HEK293 (cell line): ENCODE data around the gene TGM5.

Experiments
- CTCF ChIA-PET: fragments of 350-600 bp; formaldehyde crosslinking; extraction: SDS; loops from one replicate; lab custom pipeline; 2021; ENCODE audit warnings: antibody characterized with exemption; lab: Yijun Ruan, JAX
- POLR2A ChIA-PET: fragments of 300-600 bp; formaldehyde crosslinking; extraction: SDS; loops from one replicate; lab custom pipeline; 2020; ENCODE audit warnings: antibody characterized with exemption, inconsistent platforms; lab: Yijun Ruan, JAX
- H3K27ac ChIP-seq: fragments of 200-500 bp; sonication (Bioruptor generic); 2 replicates; pipeline ENCODE4 v1.5.1; 2014; ENCODE audit warnings: low read depth, low read length, control low read depth, inconsistent platforms; ENCODE audit errors: extremely low read depth
- H3K36me3 ChIP-seq, 2 experiments: fragments of 200-500 bp in 1 of 2; sonication (Bioruptor generic) in 1 of 2; 1 replicate in 1 of 2; 2 replicates in 1 of 2; pipeline ENCODE4 v1.5.1; 2014 to 2017; ENCODE audit warnings: inconsistent platforms in 2 of 2, low read length in 2 of 2; ENCODE audit not compliant: control insufficient read depth in 2 of 2, insufficient read depth in 1 of 2
- H3K4me1 ChIP-seq: fragments of 200-500 bp; sonication (Bioruptor generic); 2 replicates; pipeline ENCODE4 v1.5.1; 2014; ENCODE audit warnings: mild to moderate bottlenecking, low read length, inconsistent platforms; ENCODE audit not compliant: control insufficient read depth, insufficient read depth
- H3K4me3 ChIP-seq: 2 replicates; pipeline ENCODE4 v1.5.1; 2011; ENCODE audit warnings: low read depth, mild to moderate bottlenecking, control low read depth, low read length, moderate library complexity
- H3K9me3 ChIP-seq: fragments of 200-500 bp; sonication (Bioruptor generic); 2 replicates; pipeline ENCODE4 v1.5.1; 2014; ENCODE audit warnings: low read depth, low read length, inconsistent platforms; ENCODE audit not compliant: control insufficient read depth, insufficient read depth
- GFI1B ChIP-seq: fragments of 450-650 bp; formaldehyde crosslinking; IDR thresholded peaks from 2 replicates; pipeline ENCODE4 v1.5.1; 2016; ENCODE audit warnings: missing biosample characterization, missing genetic modification characterization
- SALL2 ChIP-seq: fragments of 450-650 bp; formaldehyde crosslinking; IDR thresholded peaks from 2 replicates; pipeline ENCODE4 v1.5.0; 2017; ENCODE audit warnings: missing biosample characterization, mild to moderate bottlenecking, missing genetic modification characterization, borderline replicate concordance
- SETDB1 ChIP-seq: IDR thresholded peaks from one replicate; pipeline ENCODE4 v1.6.1; 2017; ENCODE audit warnings: mild to moderate bottlenecking, low read length, moderate library complexity, mixed read lengths; ENCODE audit not compliant: insufficient read length
- ZBTB17 ChIP-seq: fragments of 450-650 bp; formaldehyde crosslinking; IDR thresholded peaks from 2 replicates; pipeline ENCODE4 v1.5.1; 2016; ENCODE audit warnings: missing biosample characterization, missing genetic modification characterization
- ZBTB21 ChIP-seq: fragments of 450-650 bp; formaldehyde crosslinking; IDR thresholded peaks from 2 replicates; pipeline ENCODE4 v1.5.1; 2017; ENCODE audit warnings: missing biosample characterization, missing genetic modification characterization
- ZIC2 ChIP-seq: fragments of 450-650 bp; formaldehyde crosslinking; IDR thresholded peaks from 2 replicates; pipeline ENCODE4 v1.5.1; 2016; ENCODE audit warnings: missing biosample characterization, missing genetic modification characterization
- ZNF140 ChIP-seq: fragments of 450-650 bp; formaldehyde crosslinking; IDR thresholded peaks from 2 replicates; pipeline ENCODE4 v1.5.1; 2016; ENCODE audit warnings: missing biosample characterization, missing genetic modification characterization
- ZNF223 ChIP-seq: fragments of 450-650 bp; formaldehyde crosslinking; IDR thresholded peaks from 2 replicates; pipeline ENCODE4 v1.5.1; 2016; ENCODE audit warnings: missing biosample characterization, missing genetic modification characterization
- ZNF274 ChIP-seq, 2 experiments: fragments of 200-500 bp in 1 of 2; fragments of 450-650 bp in 1 of 2; sonication (Bioruptor generic) in 1 of 2; formaldehyde crosslinking in 1 of 2; IDR thresholded peaks; 2 replicates each; pipeline versions ENCODE4 v1.5.1 to v1.6.1; 2014 to 2016; ENCODE audit warnings: borderline replicate concordance in 1 of 2, inconsistent platforms in 1 of 2, low read length in 1 of 2, missing biosample characterization in 1 of 2, missing genetic modification characterization in 1 of 2
- ZNF366 ChIP-seq: fragments of 450-650 bp; formaldehyde crosslinking; conservative IDR thresholded peaks from 2 replicates; pipeline ENCODE4 v1.5.1; 2016; ENCODE audit warnings: missing biosample characterization, missing genetic modification characterization
- ZNF510 ChIP-seq: fragments of 450-650 bp; formaldehyde crosslinking; IDR thresholded peaks from 2 replicates; pipeline ENCODE4 v1.5.1; 2018; ENCODE audit warnings: mild to moderate bottlenecking, missing genetic modification characterization, missing biosample characterization; ENCODE audit not compliant: insufficient replicate concordance
- ZNF529 ChIP-seq: fragments of 450-650 bp; formaldehyde crosslinking; IDR thresholded peaks from 2 replicates; pipeline ENCODE4 v1.5.1; 2017; ENCODE audit warnings: missing genetic modification characterization, missing biosample characterization; ENCODE audit not compliant: insufficient replicate concordance
- ZNF654 ChIP-seq: fragments of 450-650 bp; formaldehyde crosslinking; IDR thresholded peaks from 2 replicates; pipeline ENCODE4 v1.5.1; 2016; ENCODE audit warnings: low read depth, missing biosample characterization, missing genetic modification characterization
- ZNF677 ChIP-seq: fragments of 450-650 bp; IDR thresholded peaks from 2 replicates; pipeline ENCODE4 v1.5.0; 2018; ENCODE audit warnings: missing biosample characterization, mild to moderate bottlenecking, missing genetic modification characterization, moderate library complexity
- ZNF701 ChIP-seq: fragments of 450-650 bp; formaldehyde crosslinking; IDR thresholded peaks from 2 replicates; pipeline ENCODE4 v1.5.1; 2016; ENCODE audit warnings: missing biosample characterization, missing genetic modification characterization
- ZSCAN30 ChIP-seq: fragments of 450-650 bp; IDR thresholded peaks from 2 replicates; pipeline ENCODE4 v1.5.1; 2018; ENCODE audit warnings: missing biosample characterization, mild to moderate bottlenecking, missing genetic modification characterization, moderate library complexity
- TF ChIP-seq, protein P1 (sequence below): fragments of 450-650 bp; formaldehyde crosslinking; IDR thresholded peaks from 2 replicates; pipeline ENCODE4; 2016; ENCODE audit warnings: missing biosample characterization, missing genetic modification characterization
- TF ChIP-seq, protein P2 (sequence below): fragments of 450-650 bp; formaldehyde crosslinking; IDR thresholded peaks from 2 replicates; pipeline ENCODE4 v1.5.1; 2016; ENCODE audit warnings: missing biosample characterization, missing genetic modification characterization
- TF ChIP-seq, protein P3 (sequence below): fragments of 450-650 bp; formaldehyde crosslinking; IDR thresholded peaks from 2 replicates; pipeline ENCODE4 v1.5.1; 2017; ENCODE audit warnings: missing biosample characterization, missing genetic modification characterization
- TF ChIP-seq, protein P4 (sequence below): fragments of 450-650 bp; formaldehyde crosslinking; IDR thresholded peaks from 2 replicates; pipeline ENCODE4 v1.5.1; 2016; ENCODE audit warnings: missing biosample characterization, missing genetic modification characterization
- TF ChIP-seq, protein P5 (sequence below): fragments of 450-650 bp; formaldehyde crosslinking; IDR thresholded peaks from 2 replicates; pipeline ENCODE4 v1.5.1; 2016; ENCODE audit warnings: missing biosample characterization, missing genetic modification characterization, borderline replicate concordance

Gene TGM5

DNA sequence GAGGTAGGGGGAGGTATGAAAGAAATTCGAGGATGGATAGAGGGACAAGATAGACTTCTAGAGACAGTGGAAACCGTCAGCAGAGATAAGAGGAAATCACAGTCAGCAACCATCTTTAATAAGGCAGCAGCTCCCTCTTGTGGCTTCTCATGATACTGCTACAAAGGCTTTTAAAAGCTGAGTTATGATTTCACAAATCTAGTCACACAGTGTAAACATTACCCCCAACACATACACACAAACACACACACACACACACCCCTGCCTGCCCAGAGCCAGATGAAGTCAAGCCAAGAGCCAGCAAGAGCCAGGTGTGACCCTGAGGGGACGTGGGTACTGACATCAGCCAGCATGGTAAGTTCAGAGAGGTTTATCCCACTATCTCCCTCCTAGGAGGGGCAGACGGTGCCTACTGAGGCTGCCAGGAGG lies 18.9 kb upstream of the TGM5 start:
- ChIA-PET CTCF (interaction anchor here (0.6 to 5.3 kb wide), 35 partner anchors 9 to 1116 kb away, joined by 3 to 50 read pairs (median 3); partner anchors contain the start of genes CCNDBP1, TGM5 and TGM7), POLR2A (no interaction called here)
- H3K9me3 ChIP-seq: no peaks in the 10 kb centered on the region
- TF ChIP-seq ZSCAN30 (no peak), ZNF366 (tag by site-specific recombination) (peak; percentile 48; the same call in 1 of the 2 replicates), GFI1B (peak; percentile 91), ZNF654 (tag by site-specific recombination) (peak; percentile 97), ZNF223 (tag by site-specific recombination) (no peak), ZBTB17 (tag by site-specific recombination) (0 out of 2 replicates have a peak, but pooled peaks have one; percentile 12)
- TF ChIP-seq, protein P1, sequence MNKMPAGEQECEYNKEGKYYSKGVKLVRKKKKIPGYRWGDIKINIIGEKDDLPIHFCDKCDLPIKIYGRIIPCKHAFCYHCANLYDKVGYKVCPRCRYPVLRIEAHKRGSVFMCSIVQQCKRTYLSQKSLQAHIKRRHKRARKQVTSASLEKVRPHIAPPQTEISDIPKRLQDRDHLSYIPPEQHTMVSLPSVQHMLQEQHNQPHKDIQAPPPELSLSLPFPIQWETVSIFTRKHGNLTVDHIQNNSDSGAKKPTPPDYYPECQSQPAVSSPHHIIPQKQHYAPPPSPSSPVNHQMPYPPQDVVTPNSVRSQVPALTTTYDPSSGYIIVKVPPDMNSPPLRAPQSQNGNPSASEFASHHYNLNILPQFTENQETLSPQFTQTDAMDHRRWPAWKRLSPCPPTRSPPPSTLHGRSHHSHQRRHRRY (tag by site-specific recombination): no peak
- TF ChIP-seq, protein P2, sequence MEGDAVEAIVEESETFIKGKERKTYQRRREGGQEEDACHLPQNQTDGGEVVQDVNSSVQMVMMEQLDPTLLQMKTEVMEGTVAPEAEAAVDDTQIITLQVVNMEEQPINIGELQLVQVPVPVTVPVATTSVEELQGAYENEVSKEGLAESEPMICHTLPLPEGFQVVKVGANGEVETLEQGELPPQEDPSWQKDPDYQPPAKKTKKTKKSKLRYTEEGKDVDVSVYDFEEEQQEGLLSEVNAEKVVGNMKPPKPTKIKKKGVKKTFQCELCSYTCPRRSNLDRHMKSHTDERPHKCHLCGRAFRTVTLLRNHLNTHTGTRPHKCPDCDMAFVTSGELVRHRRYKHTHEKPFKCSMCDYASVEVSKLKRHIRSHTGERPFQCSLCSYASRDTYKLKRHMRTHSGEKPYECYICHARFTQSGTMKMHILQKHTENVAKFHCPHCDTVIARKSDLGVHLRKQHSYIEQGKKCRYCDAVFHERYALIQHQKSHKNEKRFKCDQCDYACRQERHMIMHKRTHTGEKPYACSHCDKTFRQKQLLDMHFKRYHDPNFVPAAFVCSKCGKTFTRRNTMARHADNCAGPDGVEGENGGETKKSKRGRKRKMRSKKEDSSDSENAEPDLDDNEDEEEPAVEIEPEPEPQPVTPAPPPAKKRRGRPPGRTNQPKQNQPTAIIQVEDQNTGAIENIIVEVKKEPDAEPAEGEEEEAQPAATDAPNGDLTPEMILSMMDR (tag by site-specific recombination): peak; percentile 67
- TF ChIP-seq, protein P3, sequence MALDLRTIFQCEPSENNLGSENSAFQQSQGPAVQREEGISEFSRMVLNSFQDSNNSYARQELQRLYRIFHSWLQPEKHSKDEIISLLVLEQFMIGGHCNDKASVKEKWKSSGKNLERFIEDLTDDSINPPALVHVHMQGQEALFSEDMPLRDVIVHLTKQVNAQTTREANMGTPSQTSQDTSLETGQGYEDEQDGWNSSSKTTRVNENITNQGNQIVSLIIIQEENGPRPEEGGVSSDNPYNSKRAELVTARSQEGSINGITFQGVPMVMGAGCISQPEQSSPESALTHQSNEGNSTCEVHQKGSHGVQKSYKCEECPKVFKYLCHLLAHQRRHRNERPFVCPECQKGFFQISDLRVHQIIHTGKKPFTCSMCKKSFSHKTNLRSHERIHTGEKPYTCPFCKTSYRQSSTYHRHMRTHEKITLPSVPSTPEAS (tag by site-specific recombination): peak; percentile 53; the same call in 1 of the 2 replicates
- TF ChIP-seq, protein P4, sequence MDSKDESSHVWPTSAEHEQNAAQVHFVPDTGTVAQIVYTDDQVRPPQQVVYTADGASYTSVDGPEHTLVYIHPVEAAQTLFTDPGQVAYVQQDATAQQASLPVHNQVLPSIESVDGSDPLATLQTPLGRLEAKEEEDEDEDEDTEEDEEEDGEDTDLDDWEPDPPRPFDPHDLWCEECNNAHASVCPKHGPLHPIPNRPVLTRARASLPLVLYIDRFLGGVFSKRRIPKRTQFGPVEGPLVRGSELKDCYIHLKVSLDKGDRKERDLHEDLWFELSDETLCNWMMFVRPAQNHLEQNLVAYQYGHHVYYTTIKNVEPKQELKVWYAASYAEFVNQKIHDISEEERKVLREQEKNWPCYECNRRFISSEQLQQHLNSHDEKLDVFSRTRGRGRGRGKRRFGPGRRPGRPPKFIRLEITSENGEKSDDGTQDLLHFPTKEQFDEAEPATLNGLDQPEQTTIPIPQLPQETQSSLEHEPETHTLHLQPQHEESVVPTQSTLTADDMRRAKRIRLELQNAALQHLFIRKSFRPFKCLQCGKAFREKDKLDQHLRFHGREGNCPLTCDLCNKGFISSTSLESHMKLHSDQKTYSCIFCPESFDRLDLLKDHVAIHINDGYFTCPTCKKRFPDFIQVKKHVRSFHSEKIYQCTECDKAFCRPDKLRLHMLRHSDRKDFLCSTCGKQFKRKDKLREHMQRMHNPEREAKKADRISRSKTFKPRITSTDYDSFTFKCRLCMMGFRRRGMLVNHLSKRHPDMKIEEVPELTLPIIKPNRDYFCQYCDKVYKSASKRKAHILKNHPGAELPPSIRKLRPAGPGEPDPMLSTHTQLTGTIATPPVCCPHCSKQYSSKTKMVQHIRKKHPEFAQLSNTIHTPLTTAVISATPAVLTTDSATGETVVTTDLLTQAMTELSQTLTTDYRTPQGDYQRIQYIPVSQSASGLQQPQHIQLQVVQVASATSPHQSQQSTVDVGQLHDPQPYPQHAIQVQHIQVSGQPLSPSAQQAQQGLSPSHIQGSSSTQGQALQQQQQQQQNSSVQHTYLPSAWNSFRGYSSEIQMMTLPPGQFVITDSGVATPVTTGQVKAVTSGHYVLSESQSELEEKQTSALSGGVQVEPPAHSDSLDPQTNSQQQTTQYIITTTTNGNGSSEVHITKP (tag by site-specific recombination): 0 out of 2 replicates have a peak, but pooled peaks have one; percentile 10
- no peaks in the 10 kb centered on the region for H3K4me1 ChIP-seq
- H3K36me3 ChIP-seq: no peaks in the 10 kb centered on the region
- no peak overlapping the region for H3K27ac ChIP-seq
- H3K4me3 ChIP-seq: no peak overlapping the region

DNA sequence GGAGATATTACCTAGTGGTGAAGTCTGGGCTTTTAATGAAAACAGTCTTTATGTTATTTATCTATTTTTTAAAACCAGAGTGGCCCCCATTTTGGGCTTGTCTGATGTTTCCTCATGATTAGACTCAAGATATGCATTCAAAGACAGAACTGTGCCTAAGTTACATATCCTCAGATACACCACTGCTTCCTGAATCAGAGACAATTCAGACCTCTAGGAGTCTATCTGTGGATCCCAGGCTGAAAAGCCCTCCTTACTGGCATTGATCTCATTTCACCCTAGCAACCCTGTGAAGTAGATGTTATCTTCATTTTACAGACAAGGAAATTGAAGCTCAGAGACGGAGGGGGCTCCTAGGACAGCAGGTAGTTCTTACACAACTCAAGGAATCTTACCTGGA lies 16.8 kb upstream of the TGM5 start:
- H3K27ac ChIP-seq: no peak overlapping the region
- H3K4me3 ChIP-seq: no peak overlapping the region
- ChIA-PET CTCF (interaction anchor here (0.6 to 5.3 kb wide), 3 partner anchors 51 to 104 kb away, joined by 3 to 50 read pairs (median 4); no protein-coding TSS in a partner anchor), POLR2A (no interaction called here)
- H3K4me1 ChIP-seq: no peaks in the 10 kb centered on the region
- H3K9me3 ChIP-seq: no peaks in the 10 kb centered on the region
- no peaks in the 10 kb centered on the region for H3K36me3 ChIP-seq
- TF ChIP-seq ZNF529 (tag by site-specific recombination) (no peak), SALL2 (no peak), SETDB1 (no peak), ZNF274 (IDR thresholded peaks at IDR 0.05; ENCODE audit: low read length) (no peak), ZNF274 (tag by site-specific recombination; IDR thresholded peaks at IDR 0.05; ENCODE audit: borderline replicate concordance) (no peak), ZIC2 (tag by site-specific recombination) (no peak), ZNF677 (tag by site-specific recombination) (no peak), ZNF701 (no peak), ZNF140 (tag by site-specific recombination) (no peak), ZBTB21 (tag by site-specific recombination) (no peak), ZNF510 (no peak)
- TF ChIP-seq, protein P5, sequence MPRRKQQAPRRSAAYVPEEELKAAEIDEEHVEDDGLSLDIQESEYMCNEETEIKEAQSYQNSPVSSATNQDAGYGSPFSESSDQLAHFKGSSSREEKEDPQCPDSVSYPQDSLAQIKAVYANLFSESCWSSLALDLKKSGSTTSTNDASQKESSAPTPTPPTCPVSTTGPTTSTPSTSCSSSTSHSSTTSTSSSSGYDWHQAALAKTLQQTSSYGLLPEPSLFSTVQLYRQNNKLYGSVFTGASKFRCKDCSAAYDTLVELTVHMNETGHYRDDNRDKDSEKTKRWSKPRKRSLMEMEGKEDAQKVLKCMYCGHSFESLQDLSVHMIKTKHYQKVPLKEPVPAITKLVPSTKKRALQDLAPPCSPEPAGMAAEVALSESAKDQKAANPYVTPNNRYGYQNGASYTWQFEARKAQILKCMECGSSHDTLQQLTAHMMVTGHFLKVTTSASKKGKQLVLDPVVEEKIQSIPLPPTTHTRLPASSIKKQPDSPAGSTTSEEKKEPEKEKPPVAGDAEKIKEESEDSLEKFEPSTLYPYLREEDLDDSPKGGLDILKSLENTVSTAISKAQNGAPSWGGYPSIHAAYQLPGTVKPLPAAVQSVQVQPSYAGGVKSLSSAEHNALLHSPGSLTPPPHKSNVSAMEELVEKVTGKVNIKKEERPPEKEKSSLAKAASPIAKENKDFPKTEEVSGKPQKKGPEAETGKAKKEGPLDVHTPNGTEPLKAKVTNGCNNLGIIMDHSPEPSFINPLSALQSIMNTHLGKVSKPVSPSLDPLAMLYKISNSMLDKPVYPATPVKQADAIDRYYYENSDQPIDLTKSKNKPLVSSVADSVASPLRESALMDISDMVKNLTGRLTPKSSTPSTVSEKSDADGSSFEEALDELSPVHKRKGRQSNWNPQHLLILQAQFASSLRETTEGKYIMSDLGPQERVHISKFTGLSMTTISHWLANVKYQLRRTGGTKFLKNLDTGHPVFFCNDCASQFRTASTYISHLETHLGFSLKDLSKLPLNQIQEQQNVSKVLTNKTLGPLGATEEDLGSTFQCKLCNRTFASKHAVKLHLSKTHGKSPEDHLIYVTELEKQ (tag by site-specific recombination): no peak
- TF ChIP-seq, protein P1 (tag by site-specific recombination): no peak
